ENCODE data around the gene ACACB.

ACACB gene

DNA sequence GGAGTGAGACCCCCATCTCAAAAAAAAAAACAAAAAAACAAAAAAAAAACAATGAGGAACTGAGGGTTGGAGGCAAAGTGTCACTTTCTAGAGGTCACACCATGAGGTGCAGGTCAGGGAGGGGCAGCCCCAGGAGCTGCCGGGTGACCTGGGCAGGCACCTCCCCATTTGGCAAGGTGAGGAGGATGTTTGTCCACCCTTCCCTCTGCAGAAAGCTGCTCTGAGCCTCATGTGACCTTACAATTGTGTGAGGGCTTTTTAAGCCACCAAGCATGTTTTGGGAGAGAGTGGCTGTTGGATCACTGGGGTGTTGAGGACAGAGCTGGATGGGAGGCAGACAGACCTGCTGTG lies 143.1 kb downstream of the ACACB start:
- no peak for DNase-seq

DNA sequence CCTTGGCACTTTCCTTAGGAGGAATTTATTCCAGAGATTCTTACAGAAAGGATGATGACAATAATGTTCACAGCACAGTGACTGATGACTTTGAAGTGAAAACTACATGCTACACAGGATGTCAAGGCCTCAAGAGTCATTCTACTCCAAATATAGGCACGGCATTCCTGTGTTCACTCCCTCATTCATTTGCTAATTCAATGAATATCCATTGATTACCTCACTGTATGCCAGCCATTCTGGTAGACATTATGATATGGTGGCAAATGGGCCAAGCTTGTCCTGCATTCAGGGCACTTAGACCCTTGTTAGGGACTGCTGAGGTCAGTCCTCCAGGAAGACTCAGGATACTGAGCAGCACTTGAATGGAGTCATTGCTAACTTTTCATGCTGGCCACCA lies 144.7 kb downstream of the ACACB start:
- no peak for DNase-seq

DNA sequence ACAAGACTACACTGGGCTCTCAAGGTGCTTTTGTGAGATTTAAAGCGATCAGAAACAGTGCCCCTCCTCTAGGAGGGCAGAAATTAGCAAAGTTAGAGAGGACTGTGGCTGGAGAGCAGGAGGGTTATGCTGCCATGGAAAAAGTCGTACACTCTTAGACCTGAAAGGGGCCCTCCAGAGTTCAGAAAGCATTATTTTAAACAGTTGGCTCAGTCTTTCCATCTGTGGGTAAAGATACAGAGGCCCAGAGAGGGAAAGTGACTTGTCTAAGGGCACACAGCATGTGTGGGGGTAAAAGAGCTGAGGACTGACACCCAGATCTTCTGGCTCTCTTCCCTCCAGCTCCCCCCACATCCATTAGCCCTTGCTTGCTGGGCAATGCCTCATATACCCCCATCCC lies 145.6 kb downstream of the ACACB start:
- DNase-seq, result no peak

- no peak for DNase-seq
These were observed 147.1 kb downstream of the ACACB start for GRCh38 chr12:109263439-109263838.

DNA sequence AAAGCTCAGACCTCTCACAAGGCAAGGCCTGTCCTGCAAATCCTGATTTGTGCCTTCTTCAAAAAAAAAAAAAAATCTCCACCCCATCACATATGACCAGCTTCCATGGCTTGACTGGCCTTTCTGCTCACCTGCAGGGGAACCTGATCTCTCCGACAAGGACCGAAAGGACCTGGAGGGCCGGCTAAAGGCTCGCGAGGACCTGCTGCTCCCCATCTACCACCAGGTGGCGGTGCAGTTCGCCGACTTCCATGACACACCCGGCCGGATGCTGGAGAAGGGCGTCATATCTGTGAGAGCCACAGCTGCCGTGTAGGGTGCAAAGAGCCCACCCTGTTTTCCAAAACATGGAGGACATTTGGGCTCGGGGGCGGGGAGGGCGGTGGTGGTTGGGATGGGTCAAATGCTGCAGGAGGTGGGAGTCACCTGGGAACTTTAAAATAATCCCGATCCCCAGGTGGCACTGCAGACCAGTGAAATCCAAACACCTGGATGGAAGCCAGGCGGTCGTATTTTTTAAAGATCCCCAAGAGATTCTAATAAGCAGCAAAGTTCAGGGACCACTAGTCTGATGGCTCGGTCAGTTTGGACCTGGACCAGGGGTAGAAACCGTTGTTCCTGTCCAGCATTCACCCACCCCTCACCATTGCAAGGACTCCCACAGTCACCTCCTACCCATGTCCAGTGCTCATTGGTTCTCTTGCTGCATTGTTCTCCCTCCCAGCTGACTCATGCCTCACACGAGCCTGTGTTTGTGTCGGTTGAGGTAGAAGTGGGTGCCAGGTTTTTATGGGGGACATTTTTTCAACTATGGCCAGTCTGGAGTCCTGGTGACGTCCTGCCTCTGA lies 147.9 kb downstream of the ACACB start:
- peak; percentile 57 for DNase-seq

DNA sequence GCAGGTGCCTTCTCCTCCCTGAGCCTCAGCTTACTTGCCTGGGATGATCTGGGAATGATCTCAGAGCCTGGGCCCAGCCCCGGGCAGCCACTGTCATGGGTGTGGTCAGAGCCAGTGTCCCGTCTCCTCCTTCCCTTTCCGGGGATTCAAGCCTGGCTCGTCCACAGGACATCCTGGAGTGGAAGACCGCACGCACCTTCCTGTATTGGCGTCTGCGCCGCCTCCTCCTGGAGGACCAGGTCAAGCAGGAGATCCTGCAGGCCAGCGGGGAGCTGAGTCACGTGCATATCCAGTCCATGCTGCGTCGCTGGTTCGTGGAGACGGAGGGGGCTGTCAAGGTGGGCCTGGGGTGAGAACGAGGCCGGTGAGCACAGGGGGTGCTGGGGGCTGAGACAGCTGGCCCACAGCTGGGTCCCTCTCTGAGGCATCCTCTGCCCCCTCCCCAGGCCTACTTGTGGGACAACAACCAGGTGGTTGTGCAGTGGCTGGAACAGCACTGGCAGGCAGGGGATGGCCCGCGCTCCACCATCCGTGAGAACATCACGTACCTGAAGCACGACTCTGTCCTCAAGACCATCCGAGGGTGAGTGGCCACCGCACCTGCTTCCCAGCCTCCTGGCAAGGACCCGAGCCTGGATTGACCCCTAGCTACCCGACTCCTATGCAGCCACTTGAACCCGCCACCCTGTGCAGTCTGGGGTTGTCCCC lies 148.7 kb downstream of the ACACB start:
- DNase-seq, result no peak

DNA sequence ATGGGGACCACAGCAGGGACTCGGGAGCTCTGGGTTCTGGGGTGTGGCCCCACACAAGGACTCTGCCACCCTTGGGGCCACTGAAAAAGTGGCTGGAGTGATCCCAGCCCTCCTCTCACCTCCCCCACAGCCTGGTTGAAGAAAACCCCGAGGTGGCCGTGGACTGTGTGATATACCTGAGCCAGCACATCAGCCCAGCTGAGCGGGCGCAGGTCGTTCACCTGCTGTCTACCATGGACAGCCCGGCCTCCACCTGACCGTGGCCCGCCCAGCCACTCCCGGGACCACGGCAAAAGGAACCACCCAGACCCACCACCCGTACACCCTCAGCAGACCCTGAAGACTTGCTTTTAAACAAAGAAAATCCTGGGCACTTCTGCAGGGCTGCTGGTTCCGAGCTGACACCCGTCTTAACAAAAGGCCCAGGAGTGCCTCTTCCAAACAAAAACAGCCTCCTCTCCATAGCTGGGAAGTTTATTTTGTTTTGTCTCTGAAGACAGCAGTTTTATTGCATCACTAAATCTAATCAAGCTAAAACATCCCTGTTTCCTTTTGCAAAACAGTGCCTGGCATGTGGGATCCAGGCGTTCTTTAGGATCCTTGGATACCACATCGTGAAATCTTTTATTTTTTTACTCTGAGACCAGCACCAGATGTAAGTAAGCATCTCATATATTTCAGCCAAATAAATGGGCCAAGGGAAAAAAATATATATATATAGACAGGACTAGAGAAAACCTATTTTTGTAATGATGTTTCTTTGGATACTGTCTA lies 149.9 kb downstream of the ACACB start:
- DNase-seq, result no peak

- no peak for DNase-seq
These were observed 151.0 kb downstream of the ACACB start for GRCh38 chr12:109267361-109267760.

DNA sequence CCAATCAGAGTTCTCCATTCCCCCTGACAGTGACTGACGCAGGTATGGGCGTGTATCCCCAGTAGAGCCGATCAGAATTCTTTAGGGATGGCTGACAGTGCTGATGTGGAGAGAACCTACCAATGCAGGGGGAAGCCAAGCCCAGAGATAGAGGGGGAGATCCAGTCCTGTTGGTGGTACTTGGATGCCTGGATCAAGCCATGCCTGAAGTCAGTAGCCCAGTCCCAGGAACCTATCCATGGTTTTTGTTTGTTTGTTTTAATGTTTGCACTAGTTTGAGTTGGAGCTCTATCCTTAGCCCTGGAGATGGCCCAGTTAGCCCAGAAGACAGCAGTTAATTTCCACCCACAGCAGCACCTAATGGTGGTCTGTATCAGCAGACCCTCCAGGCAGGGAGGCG lies 152.5 kb downstream of the ACACB start:
- DNase-seq, result no peak

- DNase-seq, result no peak
These were observed 153.0 kb downstream of the ACACB start for GRCh38 chr12:109269428-109269827.

GRCh38 chr12:109270494-109270893 lies 154.1 kb downstream of the ACACB start:
- no peak for DNase-seq

GRCh38 chr12:109271418-109271817 lies 155.0 kb downstream of the ACACB start:
- DNase-seq, result no peak

GRCh38 chr12:109273354-109273753 lies 157.0 kb downstream of the ACACB start:
- DNase-seq, result peak; percentile 27

DNA sequence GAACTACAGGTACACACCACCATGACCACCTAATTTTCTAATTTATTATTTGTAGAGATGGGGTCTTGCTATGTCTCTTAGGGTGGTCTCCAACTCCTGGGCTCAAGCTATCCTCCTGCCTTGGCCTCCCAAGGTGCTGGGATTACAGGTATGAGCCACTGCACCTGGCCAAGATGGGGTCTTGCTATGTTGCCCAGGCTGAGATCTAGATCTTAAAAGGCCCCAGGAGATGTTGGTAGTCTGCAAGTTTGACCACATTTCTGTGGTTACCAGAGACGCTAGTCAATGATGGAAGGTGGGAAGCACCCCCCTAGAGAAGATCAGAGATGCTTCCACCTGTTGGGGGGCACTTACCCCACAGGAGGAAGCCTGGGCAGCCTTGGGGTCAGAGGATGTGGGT lies 158.0 kb downstream of the ACACB start:
- DNase-seq, result no peak

- no peak for DNase-seq
These were observed 158.8 kb downstream of the ACACB start for GRCh38 chr12:109275173-109275572.

DNA sequence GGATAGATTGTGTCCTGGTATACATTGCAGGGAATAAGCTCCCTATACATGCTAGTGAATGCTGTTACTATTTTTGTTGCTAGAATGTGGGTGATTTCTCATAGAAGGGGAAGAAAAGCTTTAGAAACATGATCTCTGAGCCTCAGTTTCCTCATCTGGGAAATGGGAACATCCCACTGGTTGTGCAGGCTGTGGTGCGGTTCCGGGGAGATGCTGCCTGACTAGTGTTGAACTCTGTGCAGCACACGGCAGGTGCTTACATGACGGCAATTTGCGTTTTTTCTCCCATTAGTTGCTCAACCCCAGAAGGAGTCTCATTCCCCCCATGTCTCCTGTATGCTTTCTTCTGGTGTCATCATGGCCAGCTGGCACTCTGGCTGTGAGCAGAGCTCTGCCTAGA lies 159.8 kb downstream of the ACACB start:
- no peak for DNase-seq

- no peak for DNase-seq
These were observed 161.0 kb downstream of the ACACB start for GRCh38 chr12:109277255-109277898.

DNA sequence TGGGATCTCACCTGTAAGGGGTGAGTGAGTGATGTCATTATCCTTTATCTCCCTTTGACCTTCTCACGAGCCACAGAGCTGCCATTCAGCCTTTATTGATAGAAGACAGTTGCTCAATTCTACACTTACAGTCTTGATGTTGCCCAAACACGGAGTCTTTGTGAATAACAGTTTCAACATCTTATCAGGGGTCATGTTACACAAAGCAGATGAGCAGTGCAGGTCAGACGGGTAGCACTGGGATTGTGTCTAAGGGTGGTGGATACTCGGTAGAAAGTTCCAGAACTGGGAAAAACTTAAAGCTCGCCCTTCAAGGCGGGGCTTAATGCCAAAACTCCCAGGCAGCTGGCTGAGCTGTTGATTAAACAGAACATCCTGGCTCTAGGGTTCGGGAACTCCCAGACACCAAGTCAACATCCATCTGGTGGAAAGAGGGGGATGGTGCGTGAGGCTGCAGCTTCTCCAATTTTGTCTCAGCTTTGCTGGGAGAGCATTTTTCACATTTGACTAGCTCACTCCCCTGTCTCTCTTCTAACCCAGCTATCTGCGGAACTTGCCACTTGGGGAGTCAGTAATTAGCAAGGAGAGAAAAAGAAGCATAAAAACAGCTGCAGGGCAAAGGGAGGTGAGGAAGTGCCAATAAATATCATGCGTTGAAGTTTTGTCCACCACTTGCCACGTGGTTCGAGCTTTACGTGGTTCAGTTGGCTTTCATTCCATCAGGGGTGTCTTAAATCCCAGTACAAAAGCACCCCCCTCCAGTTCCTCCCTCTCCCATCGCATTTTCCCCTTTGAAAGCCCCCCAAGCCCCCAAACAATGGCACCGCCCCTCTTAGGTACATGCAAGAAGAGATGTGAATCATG lies 161.7 kb downstream of the ACACB start:
- DNase-seq, result peak; percentile 5

DNA sequence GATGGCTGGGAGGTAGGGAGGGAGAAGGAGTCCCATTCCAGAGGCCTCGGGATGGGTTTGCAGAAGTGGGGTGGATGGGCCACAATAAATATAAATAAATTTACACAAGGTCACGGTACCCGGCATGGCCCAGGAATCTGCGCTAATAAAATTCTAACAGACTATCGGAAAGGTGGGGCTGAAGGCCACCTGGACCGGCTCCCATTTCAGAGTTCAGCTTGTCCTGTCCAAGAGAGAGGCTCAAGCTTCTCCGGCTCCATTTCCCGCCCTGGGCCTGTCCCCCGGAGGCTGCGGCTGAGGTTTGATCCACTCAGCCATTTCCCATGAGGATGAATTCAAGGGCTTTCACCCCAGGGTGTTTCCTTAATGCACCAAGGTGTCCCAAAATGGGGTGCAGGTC lies 162.5 kb downstream of the ACACB start:
- no peak for DNase-seq

- DNase-seq, result no peak
These were observed 163.1 kb downstream of the ACACB start for GRCh38 chr12:109279525-109279924.

GRCh38 chr12:109281452-109281851 lies 165.1 kb downstream of the ACACB start:
- DNase-seq, result no peak

DNA sequence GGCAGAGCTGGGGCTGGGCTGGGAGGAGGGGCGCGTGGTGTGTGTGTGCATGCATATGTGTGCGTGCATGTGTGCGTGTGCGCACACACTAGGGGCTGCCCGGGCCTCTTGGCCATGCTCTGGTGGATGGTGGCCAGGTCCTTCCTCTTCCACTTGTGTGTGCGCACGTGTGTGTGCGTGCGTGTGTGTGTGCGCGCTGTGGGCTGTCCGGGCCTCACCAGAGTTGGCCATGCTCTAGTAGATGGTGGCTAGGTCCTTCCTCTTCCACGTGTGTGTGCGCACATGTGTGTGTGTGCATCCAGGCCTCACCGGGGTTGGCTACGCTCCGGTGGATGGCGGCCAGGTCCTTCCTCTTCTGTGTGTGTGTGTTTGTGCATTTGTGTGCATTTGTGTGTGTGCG lies 168.0 kb downstream of the ACACB start:
- DNase-seq, result no peak
